Stimulated activated CD8-positive, alpha-beta memory T cell treated with anti-CD3 and anti-CD28 coated beads, Interleukin-12 subunit alpha, Interleukin-12 subunit beta, amount 100 ng/mL, for 24 hours (primary cell): ENCODE measurements around the gene NEU3.
A peak's percentile ranks its signal among the peaks of the same experiment; 100 is the strongest.
"Not testable (repeated sequence)": the region's sequence is repeated elsewhere in the genome, so short reads cannot be mapped to it uniquely, and the experiment has no call there.

Experiments used
- DNase-seq: peaks from one replicate; pipeline ENCODE4 v3.0.0-alpha.2; 2020; ENCODE audit errors: extremely low read depth

NEU3 gene

GRCh38 chr11:74984730-74985129 is 4.0 kb upstream of the NEU3 start:
- no peak for DNase-seq

- DNase-seq: no peak
These were observed 516 bp downstream of the NEU3 start for GRCh38 chr11:74989260-74989638.

- DNase-seq: not testable (repeated sequence)
These were observed 1.4 kb downstream of the NEU3 start for GRCh38 chr11:74990150-74990549.

GRCh38 chr11:74990941-74991340 is 2.2 kb downstream of the NEU3 start:
- no peak for DNase-seq

- no peak for DNase-seq
These were observed 4.1 kb downstream of the NEU3 start for GRCh38 chr11:74992852-74993251.

- DNase-seq: no peak
These were observed 12.2 kb downstream of the NEU3 start for GRCh38 chr11:75000975-75001354.

GRCh38 chr11:75001686-75002085 is 13.0 kb downstream of the NEU3 start:
- no peak for DNase-seq

- DNase-seq: no peak
These were observed 13.8 kb downstream of the NEU3 start for GRCh38 chr11:75002516-75002915.

GRCh38 chr11:75004215-75004614 is 15.5 kb downstream of the NEU3 start:
- no peak for DNase-seq

GRCh38 chr11:75011357-75011756 is 22.6 kb downstream of the NEU3 start:
- no peak for DNase-seq

GRCh38 chr11:75011872-75012271 is 23.1 kb downstream of the NEU3 start:
- no peak for DNase-seq

- DNase-seq: no peak
These were observed 24.3 kb downstream of the NEU3 start for GRCh38 chr11:75013051-75013450.

- no peak for DNase-seq
These were observed 25.4 kb downstream of the NEU3 start for GRCh38 chr11:75014129-75014528.

- not testable (repeated sequence) for DNase-seq
These were observed 30.5 kb downstream of the NEU3 start for GRCh38 chr11:75019200-75019599.

GRCh38 chr11:75020328-75020727 is 31.6 kb downstream of the NEU3 start:
- DNase-seq: not testable (repeated sequence)

GRCh38 chr11:75022296-75022695 is 33.6 kb downstream of the NEU3 start:
- DNase-seq: no peak

GRCh38 chr11:75022759-75023396 is 34.1 kb downstream of the NEU3 start:
- DNase-seq: peak; percentile 16

- no peak for DNase-seq
These were observed 34.8 kb downstream of the NEU3 start for GRCh38 chr11:75023446-75024067.

GRCh38 chr11:75024068-75024449 is 35.3 kb downstream of the NEU3 start:
- DNase-seq: no peak

- DNase-seq: no peak
These were observed 36.1 kb downstream of the NEU3 start for GRCh38 chr11:75024764-75025211.

GRCh38 chr11:75025561-75025960 is 36.8 kb downstream of the NEU3 start:
- no peak for DNase-seq

- no peak for DNase-seq
These were observed 39.6 kb downstream of the NEU3 start for GRCh38 chr11:75028321-75028720.

- no peak for DNase-seq
These were observed 40.0 kb downstream of the NEU3 start for GRCh38 chr11:75028724-75029123.
